Renal pelvis (tissue), 4 donors: ENCODE results near the gene MIA. TPM values are rescaled to one million over a fixed set of nuclear protein-coding genes. Genes with fewer than 3 reads are reported as not detected.
"Not testable (repeated sequence)": the region's sequence is repeated elsewhere in the genome, so short reads cannot be mapped to it uniquely, and the experiment has no call there.

Experiments
- DNase-seq: peaks from one replicate; pipeline ENCODE4 v3.0.0-alpha.2; 2013
- polyA plus RNA-seq, 3 donors: library from polyadenylated mRNA; unstranded; fragments of 120-200 nt; gene quantifications; one replicate each; pipeline ENCODE4 v1.2.1, GENCODE V29; 2013; ENCODE audit not compliant: insufficient read length in 3 of 3

Gene MIA
- polyA plus RNA-seq, 3 donors: 0.30 to 5.0 (median 2.5) TPM

DNA sequence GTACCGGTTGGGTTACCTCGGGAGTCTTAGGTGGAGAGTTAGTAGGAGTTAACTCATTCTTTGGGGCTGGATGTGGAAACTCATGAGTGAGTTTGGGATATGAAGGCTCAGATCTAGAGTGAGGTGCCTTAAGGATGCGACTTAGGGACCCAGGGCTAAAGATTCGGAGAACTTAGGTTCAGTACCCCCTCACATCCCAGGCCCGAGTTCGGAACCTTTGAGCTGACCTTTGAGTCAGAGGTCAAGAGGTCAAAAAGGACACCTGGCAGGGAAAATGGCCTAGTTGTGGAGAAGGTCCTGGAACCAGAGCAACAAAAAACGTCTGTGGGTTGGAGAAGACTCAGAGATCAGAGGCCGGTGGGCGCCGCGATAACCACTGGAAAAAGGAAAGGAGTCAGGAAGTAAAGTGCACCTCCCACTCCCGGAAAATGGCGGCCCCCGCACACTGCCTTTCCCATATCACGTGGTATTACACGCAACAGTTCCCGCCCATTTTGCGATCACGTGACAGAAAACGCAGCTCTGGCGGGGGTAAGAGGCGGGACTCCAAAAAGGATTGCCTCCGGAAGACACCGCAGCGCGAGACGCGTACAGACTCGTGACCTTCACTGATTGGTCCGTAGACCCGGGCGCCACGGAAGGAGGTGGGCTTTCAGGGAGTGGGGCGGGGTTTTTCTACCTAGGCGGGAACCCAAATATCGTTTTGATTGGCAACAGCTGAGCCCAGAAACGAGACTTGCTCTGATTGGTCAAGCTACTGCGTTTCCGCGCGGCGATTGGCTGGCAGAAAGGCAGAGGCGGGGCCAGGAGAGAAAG lies 25.1 kb upstream of the MIA start, which contains the start of gene ACTMAP:
TSS of gene ACTMAP (minus strand) at position 420 of the 816 bp plus-strand sequence. CDS start 674 bp downstream, outside the sequence.
- DNase-seq: peak; percentile 100

DNA sequence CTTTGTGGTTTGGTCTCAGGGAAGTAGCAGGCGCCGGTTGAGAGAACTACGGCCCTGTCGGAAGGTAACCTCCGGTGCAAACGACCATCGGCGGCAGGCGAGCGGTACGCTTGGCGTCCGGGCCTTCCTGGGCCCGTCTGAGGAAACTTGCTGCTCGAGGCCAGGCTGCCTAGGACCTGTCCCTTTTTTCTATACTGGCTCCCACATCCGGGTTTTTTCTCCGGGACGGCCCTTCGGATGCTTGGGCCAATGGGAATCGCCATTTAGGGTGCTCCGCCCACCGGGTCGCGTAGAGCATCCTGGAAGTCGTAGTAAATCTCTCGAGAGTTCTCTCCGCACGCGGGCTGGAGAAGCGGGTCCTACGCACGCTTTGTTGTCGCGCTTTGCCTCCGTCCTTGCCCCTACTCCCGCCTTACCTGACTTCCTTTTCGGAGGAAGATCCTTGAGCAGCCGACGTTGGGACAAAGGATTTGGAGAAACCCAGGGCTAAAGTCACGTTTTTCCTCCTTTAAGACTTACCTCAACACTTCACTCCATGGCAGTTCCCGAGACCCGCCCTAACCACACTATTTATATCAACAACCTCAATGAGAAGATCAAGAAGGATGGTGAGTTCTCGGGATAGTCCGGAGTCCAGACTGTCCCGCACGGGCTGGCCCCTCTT lies 24.3 kb upstream of the MIA start, which contains the start of gene SNRPA:
TSS of gene SNRPA (plus strand) at position 330 of the 664 bp plus-strand sequence. CDS start at position 536, 206 bp downstream.
- peak; percentile 98 for DNase-seq

DNA sequence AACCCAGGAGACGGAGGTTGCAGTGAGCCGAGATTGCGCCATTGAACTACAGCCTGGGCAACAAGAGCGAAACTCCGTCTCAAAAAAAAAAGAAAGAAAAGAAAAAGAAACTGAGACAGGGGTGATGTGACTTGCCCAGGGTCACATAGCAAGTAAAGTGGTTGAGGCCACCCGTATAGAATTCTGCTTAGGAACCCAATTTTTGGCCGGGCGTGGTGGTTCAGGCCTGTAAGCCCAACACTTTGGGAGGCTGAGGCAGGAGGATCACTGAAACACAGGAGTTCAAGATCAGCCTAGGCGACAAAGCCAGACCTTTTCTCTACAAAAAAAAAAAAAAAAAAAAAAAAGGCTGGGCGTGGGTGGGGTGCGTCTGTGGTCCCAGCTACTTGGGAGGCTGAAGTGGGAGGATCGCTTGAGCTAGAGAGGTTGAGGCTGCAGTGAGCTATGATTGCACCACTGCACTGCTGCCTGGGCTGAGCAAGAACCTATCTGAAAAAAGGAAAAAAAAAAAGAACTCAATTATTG lies 23.0 kb upstream of the MIA start:
- DNase-seq: no peak

DNA sequence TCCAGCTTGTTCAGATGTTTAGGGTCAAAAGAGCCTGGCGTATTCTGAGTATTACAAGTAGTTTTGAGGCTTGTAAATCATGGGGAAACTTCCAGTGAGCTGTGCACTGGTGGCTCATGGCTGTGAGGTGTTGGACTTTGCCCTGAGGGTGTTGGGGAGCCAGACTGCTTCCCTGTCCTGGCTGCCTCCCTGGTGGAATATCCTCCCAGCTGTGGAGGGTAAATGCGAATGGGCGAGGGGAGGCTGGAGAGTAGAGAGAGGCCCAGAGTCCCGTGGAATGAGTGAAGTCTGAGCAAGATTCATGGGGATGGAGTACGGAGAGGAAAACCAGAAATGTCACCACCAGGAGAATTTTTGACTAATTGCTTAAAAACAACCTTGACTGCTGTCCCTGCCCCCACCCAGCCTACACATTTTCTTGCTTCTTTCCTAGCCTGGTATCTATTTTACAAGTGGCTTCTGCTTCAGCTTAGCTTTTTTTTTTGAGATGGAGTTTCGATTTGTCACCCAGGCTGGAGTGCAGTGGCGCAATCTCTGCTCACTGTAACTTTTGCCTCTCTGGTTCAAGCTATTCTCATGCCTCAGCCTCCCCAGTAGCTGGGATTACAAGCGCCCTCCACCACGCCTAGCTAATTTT lies 20.6 kb upstream of the MIA start:
- DNase-seq: no peak

DNA sequence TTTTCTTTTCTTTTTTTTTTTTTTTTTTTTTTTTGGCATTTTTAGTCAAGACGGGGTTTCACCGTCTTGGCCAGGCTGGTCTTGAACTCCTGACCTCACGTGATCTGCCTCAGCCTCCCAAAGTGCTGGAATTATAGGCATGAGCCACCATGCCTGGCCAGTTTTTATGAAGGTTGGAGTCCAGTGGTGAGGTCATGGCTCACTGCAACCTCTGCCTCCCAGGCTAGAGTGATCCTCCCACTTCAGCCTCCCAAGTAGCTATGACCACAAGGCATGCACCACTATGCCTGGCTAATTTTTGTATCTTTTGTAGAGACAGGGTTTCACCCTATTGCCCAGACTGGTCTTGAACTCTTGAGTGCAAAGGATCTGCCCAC lies 20.1 kb upstream of the MIA start:
- DNase-seq: no peak

DNA sequence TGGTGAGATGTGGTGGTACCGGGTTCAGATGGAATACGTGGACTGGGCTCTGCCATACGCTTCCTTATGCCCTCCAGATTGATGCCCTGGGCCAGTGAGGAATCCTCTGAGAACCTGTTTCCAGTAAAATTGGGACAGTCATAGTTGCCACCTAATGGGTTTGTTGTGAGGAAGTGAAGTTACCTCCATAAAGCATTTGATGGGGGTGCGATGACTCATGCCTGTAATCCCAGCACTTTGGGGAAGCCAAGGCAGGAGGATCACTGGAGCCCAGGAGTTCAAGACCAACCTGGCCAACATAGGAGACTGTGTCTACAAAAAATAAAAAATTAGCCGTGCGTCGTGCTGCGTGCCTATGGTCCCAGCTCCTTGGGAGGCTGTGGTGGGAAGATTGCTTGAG lies 19.5 kb upstream of the MIA start:
- DNase-seq: no peak

DNA sequence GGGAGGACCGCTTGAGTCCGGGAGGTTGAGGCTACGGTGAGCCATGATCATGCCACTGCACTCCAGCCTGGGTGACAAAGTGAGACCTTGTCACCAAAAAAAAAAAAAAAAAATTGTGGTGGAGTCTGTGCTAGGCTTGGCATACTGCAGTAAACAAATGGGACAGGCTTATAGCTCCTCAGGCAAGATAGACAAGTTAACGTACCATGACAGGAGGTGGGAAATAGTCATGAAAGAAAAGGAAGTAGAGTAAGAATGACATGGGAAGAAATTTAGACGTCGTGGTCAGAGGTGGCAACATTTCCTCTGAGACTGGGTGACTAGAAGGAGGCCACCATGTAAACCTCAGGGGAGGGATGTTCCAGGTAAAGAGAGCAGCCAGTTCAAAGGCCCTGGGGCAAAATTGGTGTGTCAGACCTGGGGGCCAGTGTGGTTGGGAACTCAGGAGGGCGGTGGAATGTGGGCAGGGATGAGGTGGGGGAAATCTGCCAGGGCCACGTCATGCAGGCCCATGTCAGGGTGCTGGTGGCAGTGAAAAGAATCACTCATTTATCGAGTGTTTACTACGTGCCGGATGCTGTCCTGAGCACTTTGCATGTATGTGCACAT lies 18.7 kb upstream of the MIA start:
- no peak for DNase-seq

DNA sequence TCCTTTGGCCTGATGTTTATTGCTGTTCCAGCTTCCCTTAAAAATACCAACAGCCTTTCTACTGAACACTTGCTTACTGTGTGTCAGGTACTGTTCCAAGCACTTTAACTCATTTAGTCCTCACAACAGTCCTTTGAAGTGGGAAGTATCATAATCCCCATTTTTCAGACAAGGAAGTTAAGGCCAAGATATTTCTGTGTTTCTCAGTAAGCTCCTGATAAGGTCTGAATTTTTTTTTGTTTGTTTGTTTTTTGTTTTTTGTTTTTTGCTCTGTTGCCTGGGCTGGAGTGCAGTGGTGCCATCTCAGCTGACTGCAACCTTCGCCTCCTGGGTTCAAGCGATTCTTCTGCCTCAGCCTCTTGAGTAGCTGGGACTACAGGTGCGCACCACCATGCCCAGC lies 16.8 kb upstream of the MIA start:
- no peak for DNase-seq

DNA sequence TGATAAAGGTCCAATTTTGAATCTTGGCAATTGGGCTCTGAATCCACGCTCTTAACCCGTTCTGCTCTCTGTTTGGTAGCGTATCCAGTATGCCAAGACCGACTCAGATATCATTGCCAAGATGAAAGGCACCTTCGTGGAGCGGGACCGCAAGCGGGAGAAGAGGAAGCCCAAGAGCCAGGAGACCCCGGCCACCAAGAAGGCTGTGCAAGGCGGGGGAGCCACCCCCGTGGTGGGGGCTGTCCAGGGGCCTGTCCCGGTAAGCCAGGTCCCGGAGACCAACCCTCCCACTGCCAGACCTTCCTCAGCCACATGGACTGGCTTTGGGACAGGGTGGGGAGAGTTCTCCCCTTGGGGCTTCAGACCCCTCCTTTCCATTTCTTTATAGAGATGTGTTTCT lies 16.0 kb upstream of the MIA start:
- DNase-seq: no peak

DNA sequence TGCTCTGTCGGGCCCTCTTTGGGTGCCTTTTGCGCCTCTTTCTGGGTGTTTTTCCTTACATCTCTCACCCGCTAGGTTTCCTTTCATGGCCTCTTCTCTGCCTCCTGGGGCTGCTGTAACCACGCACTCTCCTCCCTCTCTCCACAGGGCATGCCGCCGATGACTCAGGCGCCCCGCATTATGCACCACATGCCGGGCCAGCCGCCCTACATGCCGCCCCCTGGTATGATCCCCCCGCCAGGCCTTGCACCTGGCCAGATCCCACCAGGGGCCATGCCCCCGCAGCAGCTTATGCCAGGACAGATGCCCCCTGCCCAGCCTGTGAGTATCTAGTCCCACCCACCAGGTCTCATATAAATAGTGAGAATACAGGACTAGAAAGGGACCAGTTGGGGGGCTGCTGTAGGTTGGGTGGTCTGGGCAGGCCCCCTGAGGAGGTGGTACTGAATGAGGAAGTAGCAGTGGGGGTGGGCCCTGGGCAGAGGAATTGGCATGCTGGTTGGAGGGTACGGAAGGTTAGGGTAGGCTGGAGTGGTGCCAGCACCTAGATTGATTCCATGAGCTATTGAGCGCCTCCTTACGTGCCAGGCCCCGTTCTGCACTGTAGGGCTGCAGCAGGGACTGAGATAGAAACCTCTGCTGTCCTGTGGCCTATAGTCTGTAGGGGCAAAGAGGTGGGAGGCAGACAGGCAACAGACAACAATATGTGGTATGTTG lies 12.4 kb upstream of the MIA start:
- no peak for DNase-seq

DNA sequence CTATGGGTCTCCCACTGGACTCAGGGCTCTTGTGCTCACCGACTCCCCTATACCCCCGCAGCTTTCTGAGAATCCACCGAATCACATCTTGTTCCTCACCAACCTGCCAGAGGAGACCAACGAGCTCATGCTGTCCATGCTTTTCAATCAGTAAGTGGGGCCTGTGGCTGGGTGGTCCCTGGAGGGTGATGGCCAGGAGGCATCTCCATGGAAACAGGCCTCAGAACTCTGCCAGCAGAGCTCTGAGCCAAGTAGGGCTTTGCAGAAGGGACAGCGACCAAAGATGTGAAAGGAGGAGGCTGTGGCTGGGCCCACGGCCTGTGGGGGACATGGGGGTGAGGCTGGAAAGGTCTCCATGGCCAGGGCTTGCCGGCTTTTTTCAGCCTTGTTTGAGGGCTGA lies 11.8 kb upstream of the MIA start:
- DNase-seq: no peak

DNA sequence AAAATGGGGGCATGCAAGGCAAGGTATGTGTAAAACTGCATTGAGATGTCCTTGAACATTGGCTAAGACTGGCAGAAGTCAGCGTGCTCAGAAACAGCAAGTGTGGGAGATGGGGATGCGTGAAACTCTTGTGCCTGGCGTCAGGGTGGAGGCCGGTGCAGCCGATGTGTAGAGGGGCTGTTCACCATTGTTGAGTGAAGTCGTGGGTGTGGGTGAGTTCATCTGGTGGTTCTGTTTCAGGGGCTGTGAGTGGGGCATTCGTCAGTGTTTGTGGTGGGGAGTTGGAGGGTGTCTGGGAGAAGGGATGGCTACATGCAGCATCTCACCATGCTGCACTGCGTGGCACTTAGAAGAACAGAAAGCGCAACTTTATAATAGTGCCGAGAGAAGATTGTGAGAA lies 11.4 kb upstream of the MIA start:
- no peak for DNase-seq

DNA sequence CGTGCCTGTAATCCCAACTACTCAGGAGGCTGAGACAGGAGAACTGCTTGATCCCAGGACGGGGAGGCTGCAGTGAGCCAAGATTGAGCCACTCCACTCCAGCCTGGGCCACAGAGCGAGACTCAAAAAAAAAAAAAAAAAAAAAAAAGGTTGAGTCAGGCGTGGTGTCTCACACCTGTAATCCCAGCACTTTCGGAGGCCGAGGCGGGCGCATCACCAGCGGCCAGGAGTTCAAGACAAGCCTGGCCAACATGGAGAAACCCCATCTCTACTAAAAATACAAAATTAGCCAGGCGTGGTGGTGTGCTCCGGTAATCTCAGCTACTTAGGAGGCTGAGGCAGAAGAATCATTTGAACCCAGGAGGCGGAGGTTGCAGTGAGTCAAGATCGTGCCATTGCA lies 8.9 kb upstream of the MIA start:
- not testable (repeated sequence) for DNase-seq

DNA sequence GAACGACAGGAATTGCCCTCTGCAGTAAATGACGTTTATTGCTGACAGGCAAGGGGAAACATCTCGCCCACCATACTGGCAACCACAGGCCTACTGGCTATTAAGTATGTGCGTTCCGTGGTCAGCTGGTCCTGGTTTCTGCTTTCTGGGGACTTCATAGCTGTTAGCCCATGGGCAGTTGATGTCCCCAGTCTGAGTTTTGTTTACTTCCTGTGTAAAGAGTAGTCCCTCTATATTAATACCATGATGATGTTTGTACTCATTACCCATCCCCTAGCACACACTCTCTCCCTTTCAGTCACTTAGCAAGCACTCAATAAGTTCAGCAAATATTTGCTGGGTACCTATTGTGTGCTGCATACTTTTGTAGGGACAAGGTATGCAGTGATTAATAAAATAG lies 6.5 kb upstream of the MIA start:
- no peak for DNase-seq

DNA sequence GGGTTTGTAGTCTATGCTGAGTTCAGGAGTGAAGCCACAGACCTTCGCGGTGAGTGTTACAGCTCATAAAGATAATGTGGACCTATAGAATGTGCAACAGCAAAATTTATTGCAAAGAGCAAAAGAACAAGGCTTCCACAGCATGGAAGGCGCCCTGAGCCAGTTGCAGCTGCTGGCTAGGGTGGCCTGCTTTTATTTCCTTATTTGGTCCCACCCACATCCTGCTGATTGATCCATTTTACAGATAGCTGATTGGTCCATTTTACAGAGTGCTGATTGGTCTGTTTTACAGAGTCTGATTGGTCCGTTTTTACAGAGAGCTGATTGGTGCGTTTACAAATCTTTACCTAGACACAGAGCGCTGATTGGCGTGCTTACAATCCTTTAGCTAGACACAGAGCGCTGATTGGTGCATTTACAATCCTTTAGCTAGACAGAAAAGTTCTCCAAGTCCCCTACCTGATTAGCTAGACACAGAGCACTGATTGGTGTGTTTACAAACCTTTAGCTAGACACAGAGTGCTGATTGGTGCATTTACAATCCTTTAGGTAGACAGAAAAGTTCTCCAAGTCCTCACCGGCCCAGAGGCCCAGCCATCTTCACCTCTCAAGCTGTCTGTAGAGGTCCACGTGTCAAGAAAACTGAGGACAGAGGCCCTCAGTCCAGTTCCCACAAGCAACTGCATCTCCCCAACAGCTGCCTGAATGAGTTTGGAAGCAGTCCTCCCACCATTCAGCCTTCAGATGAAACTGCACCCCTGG lies 4.0 kb upstream of the MIA start:
- DNase-seq: not testable (repeated sequence)

DNA sequence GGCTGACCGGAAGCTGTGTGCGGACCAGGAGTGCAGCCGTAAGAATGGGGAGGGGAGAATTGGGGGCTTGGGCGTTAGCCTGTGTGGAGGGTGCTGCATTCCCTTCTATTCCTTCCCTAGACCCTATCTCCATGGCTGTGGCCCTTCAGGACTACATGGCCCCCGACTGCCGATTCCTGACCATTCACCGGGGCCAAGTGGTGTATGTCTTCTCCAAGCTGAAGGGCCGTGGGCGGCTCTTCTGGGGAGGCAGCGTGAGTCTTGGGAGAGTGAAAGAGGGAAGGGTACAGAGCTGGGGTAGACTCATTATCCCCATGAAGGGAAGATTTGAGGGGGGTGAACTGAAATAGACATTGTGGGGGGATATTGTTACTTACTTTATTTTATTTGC lies 306 bp downstream of the MIA start:
- no peak for DNase-seq

DNA sequence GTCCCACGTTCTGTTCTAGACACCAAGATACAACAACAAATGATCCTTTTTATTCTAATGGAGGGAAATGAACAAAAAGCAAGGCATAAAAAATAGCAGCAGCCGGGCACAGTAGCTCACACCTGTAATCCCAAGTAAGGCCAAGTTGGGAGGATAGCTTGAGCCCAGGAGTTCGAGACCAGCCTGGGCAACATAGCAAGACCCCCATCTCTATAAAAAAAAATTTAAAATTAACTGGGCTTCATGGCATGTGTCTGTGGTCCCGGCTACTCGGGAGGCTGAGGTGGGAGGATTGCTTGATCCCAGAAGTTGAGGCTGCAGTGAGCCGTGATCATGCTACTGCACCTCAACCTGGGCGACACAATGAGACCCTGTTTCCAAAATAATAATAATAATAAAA lies 1.0 kb downstream of the MIA start:
- DNase-seq: no peak

DNA sequence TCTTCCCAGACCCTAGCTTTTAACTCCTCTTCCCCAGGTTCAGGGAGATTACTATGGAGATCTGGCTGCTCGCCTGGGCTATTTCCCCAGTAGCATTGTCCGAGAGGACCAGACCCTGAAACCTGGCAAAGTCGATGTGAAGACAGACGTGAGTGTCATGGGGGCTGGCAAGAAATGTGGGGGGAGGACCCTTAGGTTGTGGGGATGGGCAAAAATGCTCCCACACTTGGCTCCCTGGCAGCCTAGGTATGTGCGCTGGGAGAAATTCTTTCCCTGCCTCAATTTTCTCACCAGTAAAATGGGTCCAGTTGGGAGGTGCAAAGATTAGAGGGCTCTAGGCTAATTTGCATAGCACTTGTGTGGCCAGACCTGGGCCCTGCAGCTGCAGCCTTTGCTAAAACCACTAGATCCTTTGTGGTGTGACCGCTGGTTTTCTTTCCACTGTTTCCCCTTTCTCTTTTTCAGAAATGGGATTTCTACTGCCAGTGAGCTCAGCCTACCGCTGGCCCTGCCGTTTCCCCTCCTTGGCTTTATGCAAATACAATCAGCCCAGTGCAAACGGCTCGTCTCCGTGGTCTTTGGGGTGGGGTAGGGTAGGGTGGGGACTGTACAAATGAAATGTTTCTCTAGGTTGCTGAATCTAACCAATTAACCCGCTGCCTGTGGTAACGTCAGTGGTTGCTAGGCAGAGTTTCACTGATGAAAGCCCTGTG lies 1.8 kb downstream of the MIA start:
- peak; percentile 95 for DNase-seq

DNA sequence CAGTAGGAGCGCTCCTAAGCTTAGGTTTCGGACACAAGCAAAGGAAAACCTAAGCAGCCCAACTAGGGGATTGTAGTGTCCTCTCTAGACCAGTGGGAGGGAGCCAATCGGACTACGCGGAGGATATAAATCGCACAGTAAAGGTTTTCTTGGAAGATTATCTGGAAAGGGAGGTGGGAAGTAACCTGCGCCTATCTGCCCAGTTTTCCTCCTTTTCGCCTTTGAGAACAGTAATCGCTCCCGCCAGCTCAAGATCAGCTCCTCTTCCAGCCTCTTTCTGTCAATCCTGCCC lies 2.3 kb downstream of the MIA start:
- DNase-seq: no peak
